Measurements from ENCODE around the gene DACH1.

- TF ChIP-seq TSHZ2 (CRISPR knock-in tag; IDR thresholded peaks at IDR 0.05) (no peak), PATZ1 (CRISPR knock-in tag; IDR thresholded peaks at IDR 0.05; ENCODE audit: borderline replicate concordance) (no peak), ARNTL (CRISPR knock-in tag; IDR thresholded peaks at IDR 0.05; ENCODE audit: borderline replicate concordance, low read depth) (no peak), POU6F1 (CRISPR knock-in tag; IDR thresholded peaks at IDR 0.05; ENCODE audit: borderline replicate concordance, low read depth) (no peak), ISL1 (CRISPR knock-in tag; IDR thresholded peaks at IDR 0.05) (peak; percentile 61), TOX (CRISPR knock-in tag; IDR thresholded peaks at IDR 0.05; ENCODE audit: borderline replicate concordance) (no peak), ZFP30 (CRISPR knock-in tag; IDR thresholded peaks at IDR 0.05) (no peak), OSR1 (CRISPR knock-in tag; IDR thresholded peaks at IDR 0.05) (no peak), RARB (CRISPR knock-in tag; IDR thresholded peaks at IDR 0.05) (no peak), ZNF565 (CRISPR knock-in tag; conservative IDR thresholded peaks at IDR 0.05; ENCODE audit: low read depth) (no peak), ZNF8 (CRISPR knock-in tag; IDR thresholded peaks at IDR 0.05) (no peak)
Observed at GRCh38 chr13:71417205-71417604, 449.8 kb downstream of the DACH1 start.

Data from SK-N-SH treated with all-trans-retinoic acid at 6 μM for 48 hours (cell line).